HG02973 (cell line): ENCODE results near the gene ZBTB7C.
"Not testable (repeated sequence)": the region's sequence is repeated elsewhere in the genome, so short reads cannot be mapped to it uniquely, and the experiment has no call there.

Experiments
- ATAC-seq: cut with Tn5 transposase; IDR thresholded peaks from one replicate; pipeline ENCODE4 v1.9.1; 2021; ENCODE audit warnings: moderate library complexity; ENCODE audit not compliant: unreplicated experiment

ZBTB7C gene

GRCh38 chr18:48408727-48409590, at the start of gene ZBTB7C:
ZBTB7C (minus strand) TSS chr18:48409383.
- no peak for ATAC-seq

DNA sequence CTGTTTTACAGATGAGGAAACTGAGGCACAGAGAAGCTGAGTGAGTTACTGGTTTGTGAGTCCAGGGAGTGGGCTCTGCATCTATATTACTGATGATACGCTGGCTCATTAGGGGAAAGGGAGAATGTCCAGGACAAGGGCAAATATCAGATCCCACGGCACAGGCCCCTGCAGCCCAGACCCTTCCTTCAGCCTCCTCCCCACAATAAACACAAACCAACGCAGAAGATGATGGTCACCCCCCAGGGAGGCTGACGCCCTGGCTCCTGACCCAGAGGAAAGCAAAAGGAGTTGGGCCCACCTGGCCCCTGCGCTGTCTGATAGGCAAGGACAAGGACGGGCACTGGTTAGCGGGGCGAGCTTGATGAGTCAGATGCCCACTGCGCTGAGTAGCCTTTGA, 47.7 kb upstream of the ZBTB7C start:
- ATAC-seq, result no peak

- no peak for ATAC-seq
These were observed 46.6 kb upstream of the ZBTB7C start for GRCh38 chr18:48455555-48456478.

DNA sequence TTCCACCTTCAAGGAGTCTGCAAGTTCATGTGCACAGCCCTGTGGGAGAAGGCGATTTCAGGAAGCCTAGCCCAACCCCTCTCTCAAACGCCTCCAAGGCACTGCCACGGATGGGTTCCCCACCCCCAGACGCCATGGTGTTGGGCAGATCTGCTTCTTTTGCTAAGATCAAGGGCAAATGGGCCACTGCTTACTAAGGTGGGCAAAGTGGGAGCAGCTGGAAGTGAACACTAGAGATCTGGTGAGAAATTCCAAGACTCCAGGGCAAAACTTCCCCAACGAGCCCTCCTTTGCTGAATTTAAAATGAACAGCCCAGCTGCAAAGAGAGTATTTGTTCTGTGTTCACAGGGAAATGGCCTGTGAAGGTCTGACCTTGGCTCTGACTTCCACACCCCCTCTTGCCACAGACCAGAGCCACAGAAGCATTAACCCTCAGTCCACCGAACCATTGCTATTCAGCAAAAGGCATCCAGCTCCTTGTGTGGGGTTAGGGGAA, 45.1 kb upstream of the ZBTB7C start:
- no peak for ATAC-seq

DNA sequence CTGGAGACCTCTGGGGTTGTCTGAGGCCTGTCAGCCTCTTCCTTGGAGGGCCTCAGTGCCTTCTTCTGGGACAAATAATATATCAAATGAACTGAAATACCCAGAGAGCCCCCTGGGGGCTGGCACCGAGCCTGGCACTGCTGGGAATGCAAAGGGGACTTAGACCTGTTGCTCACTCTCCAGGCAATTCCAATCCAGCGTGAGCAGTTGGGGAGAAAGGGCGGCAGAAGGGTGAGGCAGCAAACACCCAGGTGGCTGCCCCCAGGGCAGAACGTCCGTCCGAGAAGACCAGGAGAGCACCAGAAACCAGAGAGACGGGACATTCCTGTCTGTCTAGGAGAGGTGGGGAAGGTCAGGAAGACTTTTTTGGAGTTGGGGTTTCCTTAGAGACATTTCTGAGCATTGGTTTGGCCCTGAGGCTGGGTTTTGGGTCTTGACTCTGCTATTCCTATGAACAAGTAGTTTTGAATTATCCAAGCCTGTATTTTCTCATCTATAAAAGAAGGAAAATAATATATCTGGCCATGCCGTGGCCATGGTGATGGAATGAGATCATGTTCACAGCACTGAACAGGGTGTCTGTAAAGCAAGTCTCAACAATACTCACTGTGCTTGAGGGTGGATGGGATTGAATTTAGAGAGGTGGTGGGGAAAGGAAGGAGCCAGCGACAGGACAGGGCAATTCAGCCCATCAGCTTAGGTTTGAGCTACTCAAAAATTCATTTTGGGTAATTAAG, 44.3 kb upstream of the ZBTB7C start:
- ATAC-seq, result no peak

GRCh38 chr18:48452861-48453323, 43.7 kb upstream of the ZBTB7C start:
- no peak for ATAC-seq

DNA sequence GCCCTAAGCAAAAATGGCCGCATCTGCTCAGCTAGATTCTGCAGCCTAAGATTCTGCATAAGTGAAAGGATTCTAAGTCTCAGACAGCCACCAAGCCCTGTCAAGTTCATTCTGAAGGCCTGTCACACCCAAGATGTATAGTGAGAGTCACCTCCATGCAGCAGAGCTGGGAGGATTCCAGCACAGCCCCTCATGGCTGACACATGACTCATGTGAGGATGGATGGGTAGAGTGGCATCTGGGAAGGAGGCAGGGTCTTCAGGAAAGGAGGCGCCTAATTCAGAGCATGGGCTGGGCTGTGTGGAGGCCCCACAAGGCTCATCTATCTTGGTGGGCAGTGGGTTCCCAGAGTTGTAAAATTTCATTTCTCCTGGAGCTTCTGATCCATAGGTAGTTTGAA, 41.5 kb upstream of the ZBTB7C start:
- no peak for ATAC-seq

GRCh38 chr18:48446582-48447225, 37.5 kb upstream of the ZBTB7C start:
- no peak for ATAC-seq

GRCh38 chr18:48445540-48445939, 36.4 kb upstream of the ZBTB7C start:
- no peak for ATAC-seq

DNA sequence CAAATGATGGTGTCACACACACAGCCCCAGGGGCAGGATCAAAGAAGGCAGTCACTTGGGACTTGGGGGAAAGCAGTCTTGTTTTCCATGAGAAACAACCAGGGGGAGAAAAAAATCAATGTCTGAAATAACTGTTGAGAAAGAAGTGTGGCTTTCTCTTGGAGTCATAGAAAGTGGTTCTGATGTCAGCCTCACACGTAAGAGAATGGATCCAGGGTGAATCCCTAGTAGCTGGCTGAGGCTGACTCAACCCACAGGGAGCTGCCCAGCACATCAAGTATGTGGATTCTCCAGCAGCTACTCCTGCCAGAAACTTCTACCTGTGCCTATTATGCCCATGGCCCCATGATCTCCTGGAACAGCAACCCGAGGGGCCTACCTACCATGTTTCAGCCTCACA, 33.6 kb upstream of the ZBTB7C start:
- no peak for ATAC-seq

DNA sequence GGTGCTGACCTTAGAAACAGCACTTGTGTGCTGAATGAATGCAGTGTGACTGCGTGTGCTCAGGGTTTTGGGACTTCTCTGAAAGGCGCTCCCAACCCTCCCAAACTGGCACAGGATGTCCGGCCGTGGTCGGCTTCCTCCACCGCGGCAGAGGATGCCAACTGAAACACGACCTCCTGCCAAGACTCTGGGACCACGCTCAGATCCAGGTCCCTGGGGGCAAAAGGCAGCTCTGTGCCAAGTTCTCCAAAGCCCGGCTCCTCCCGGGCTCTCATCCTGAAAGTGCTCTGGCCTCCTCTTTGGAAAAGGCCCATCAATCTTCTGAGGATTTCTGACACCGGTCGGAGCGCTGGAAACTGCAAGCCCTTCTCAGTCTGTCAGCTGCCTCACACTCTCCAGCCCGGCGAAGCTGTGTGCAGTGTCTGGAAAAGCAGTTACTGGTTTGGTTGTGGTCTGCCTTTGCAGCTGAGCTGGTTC, 32.3 kb upstream of the ZBTB7C start:
- ATAC-seq, result no peak

DNA sequence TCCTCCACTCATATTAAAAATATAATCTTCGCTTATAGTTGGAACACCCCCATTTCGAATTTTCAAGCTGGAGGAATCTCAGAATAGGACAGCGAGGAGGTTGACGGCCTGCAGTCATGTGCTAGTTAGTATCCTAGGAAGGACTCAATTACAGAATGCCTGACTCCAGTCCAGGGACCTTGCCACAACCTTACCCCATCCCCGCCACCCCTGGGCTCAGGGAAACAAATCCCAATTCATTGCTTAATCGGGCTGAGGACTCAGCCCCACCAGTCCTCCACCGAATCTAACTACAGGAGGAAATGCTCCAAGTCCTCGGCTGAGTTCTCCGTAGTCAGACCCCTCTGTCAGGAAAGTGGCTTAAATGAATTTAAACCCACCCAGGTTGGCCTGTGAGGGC, 31.7 kb upstream of the ZBTB7C start:
- no peak for ATAC-seq

- no peak for ATAC-seq
These were observed 27.7 kb upstream of the ZBTB7C start for GRCh38 chr18:48436907-48437306.

DNA sequence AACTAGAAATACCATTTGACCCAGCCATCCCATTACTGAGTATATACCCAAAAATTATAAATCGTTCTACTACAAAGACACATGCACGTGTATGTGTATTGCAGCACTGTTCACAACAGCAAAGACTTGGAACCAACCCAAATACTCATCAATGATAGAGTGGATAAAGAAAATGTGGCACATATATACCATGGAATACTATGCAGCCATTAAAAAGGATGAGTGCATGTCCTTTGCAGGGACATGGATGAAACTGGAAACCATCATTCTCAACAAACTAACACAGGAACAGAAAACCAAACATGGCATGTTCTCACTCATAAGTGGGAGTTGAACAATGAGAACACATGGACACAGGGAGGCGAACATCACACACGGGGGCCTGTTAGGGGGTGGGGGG, 25.2 kb upstream of the ZBTB7C start:
- not testable (repeated sequence) for ATAC-seq

DNA sequence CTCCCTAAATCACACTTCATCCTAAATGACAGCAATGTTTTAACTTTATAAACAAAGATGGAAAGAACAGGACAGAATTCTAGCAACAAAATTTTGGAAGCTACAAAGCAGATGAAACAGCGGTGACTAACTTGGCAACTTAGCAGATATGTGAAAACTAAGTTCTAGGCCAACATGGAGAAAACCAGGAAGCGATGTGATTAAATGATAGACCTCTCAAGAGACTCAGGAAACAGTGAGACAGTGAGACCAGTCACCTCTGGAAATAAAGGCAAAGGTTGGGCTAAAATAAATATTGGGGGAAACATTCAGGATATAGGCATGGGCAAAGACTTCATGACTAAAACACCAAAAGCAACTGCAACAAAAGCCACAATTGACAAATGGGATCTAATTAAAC, 24.4 kb upstream of the ZBTB7C start:
- ATAC-seq, result no peak

DNA sequence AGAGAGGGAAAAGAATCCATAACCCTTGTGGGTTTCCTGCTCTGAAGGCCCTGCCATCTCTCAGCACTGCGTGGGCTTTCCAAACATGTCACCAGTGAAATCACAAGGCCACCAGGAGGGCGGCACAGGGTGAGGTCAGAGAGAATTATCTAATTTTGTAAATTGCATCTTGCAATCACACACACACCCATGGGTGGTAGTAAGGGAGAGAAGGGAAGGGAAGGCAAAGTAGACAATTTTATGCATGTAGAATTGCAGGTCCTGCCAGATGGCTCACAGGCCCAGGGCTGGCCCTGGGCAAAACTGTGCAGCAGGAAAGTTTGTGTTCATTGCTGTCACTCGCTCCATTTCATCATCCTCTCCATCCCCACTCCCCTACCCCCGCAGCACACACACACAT, 21.0 kb upstream of the ZBTB7C start:
- ATAC-seq, result no peak

GRCh38 chr18:48428475-48429177, 19.4 kb upstream of the ZBTB7C start:
- ATAC-seq, result no peak

- no peak for ATAC-seq
These were observed 13.8 kb upstream of the ZBTB7C start for GRCh38 chr18:48422947-48423378.

DNA sequence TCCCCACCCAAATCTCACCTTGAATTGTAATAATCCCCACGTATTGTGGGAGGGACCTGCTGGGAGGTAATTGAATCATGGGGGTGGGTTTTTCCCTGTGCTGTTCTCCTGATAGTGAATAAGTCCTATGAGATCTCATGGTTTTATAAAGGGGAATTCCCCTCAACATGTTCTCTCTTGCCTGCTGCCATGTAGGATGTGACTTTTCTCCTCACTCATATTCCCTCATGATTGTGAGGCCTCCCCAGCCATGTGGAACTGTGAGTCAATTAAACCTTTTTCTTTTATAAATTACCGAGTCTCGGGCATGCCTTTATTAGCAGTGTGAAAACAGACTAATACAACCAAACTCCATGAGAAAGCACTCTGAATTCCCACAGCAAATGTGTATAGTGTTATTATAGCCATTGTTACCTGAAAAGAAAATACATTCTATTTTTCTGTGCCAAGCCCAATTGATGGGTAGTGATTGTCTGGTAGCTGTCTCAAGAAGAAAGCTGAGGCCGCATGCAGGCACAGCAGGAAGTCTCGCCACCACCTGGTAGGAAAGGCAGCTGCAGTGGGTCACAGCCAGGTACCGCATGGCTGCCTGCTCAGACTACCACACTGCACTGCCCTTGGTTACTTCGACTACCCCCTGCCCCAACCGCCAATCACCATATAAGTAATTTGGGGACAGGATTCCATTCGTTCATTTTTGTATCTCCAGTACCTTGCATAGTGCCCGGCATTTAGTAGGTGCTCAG, 10.3 kb upstream of the ZBTB7C start:
- no peak for ATAC-seq
